HepG2 (cell line): ENCODE measurements around the gene IDUA. TPM values are rescaled to one million over a fixed set of nuclear protein-coding genes. Genes with fewer than 3 reads are reported as not detected.

Experiments used
- ELF1 ChIP-seq: sonication (generic); formaldehyde crosslinking; IDR thresholded peaks from 2 replicates; pipeline ENCODE4 v1.4.0; 2020; ENCODE audit warnings: missing genetic modification reagents
- HDAC1 ChIP-seq: sonication (generic); formaldehyde crosslinking; IDR thresholded peaks from 2 replicates; pipeline ENCODE4 v1.5.1; 2020; ENCODE audit warnings: mild to moderate bottlenecking, missing genetic modification reagents
- PATZ1 ChIP-seq: sonication (generic); formaldehyde crosslinking; IDR thresholded peaks from 2 replicates; pipeline ENCODE4 v1.4.0; 2020; ENCODE audit warnings: missing genetic modification reagents
- POLR2AphosphoS5 ChIP-seq: IDR thresholded peaks from 2 replicates; pipeline ENCODE4 v1.6.1; 2012; ENCODE audit warnings: low read depth, low read length
- PPARG ChIP-seq: conservative IDR thresholded peaks from 2 replicates; pipeline ENCODE4 v1.6.1; 2016; ENCODE audit warnings: missing biosample characterization, missing genetic modification reagents
- RBAK ChIP-seq: sonication (generic); formaldehyde crosslinking; IDR thresholded peaks from 2 replicates; pipeline ENCODE4 v1.5.1; 2020; ENCODE audit warnings: mild to moderate bottlenecking, missing genetic modification reagents
- RBM39 ChIP-seq: fragments of 200-400 bp; formaldehyde crosslinking; IDR thresholded peaks from one replicate; pipeline ENCODE4 v1.6.1; 2018; ENCODE audit warnings: antibody characterized with exemption, mild to moderate bottlenecking, low read depth, low read length; ENCODE audit not compliant: poor library complexity, severe bottlenecking
- RXRB ChIP-seq: IDR thresholded peaks from 2 replicates; pipeline ENCODE4 v1.6.1; 2016; ENCODE audit warnings: borderline replicate concordance, missing genetic modification reagents, missing compliant biosample characterization
- SKI ChIP-seq: fragments of 450-650 bp; IDR thresholded peaks from one replicate; pipeline ENCODE4 v1.6.1; 2018; ENCODE audit warnings: mild to moderate bottlenecking; ENCODE audit not compliant: partially characterized antibody
- SOX5 ChIP-seq: IDR thresholded peaks from 2 replicates; pipeline ENCODE4 v1.6.1; 2016; ENCODE audit warnings: borderline replicate concordance
- SRSF1 ChIP-seq: fragments of 200-400 bp; formaldehyde crosslinking; optimal IDR thresholded peaks from 2 replicates; pipeline ENCODE3; 2017; ENCODE audit warnings: mild to moderate bottlenecking, low read depth, low read length, moderate library complexity
- TAF1 ChIP-seq: sonication (generic); formaldehyde crosslinking; IDR thresholded peaks from 2 replicates; pipeline ENCODE4 v1.4.0; 2020; ENCODE audit warnings: missing genetic modification reagents
- TAF15 ChIP-seq: fragments of 200-400 bp; formaldehyde crosslinking; IDR thresholded peaks from one replicate; pipeline ENCODE4 v1.6.1; 2018; ENCODE audit warnings: mild to moderate bottlenecking, low read depth, low read length; ENCODE audit not compliant: poor library complexity, severe bottlenecking
- ZBTB26 ChIP-seq: IDR thresholded peaks from 2 replicates; pipeline ENCODE4 v1.6.1; 2016; ENCODE audit warnings: missing compliant biosample characterization, missing genetic modification reagents, borderline replicate concordance
- ZMYM2 ChIP-seq: sonication (generic); formaldehyde crosslinking; IDR thresholded peaks from 2 replicates; pipeline ENCODE4 v1.8.0; 2022; ENCODE audit warnings: mild to moderate bottlenecking, missing genetic modification reagents
- ZNF30 ChIP-seq: sonication (generic); formaldehyde crosslinking; IDR thresholded peaks from 2 replicates; pipeline ENCODE4 v1.5.0; 2020; ENCODE audit warnings: mild to moderate bottlenecking, missing genetic modification reagents
- ZNF335 ChIP-seq: sonication (generic); formaldehyde crosslinking; IDR thresholded peaks from 2 replicates; pipeline ENCODE4 v1.4.0; 2020; ENCODE audit warnings: missing genetic modification reagents
- ZNF512 ChIP-seq: sonication (generic); formaldehyde crosslinking; IDR thresholded peaks from 2 replicates; pipeline ENCODE4 v1.4.0; 2020; ENCODE audit warnings: mild to moderate bottlenecking, missing genetic modification reagents
- ZNF740 ChIP-seq: sonication (generic); formaldehyde crosslinking; IDR thresholded peaks from 2 replicates; pipeline ENCODE4 v1.4.0; 2020; ENCODE audit warnings: missing genetic modification reagents
- polyA plus RNA-seq, 8 experiments: library from polyadenylated mRNA; depleted of rRNA in 3 of 8; stranded (reverse) in 7 of 8; unstranded in 1 of 8; fragments of >200 nt; fragmentation: Illumina TruSeq in 4 of 8; extraction: Trizol in 4 of 8; gene quantifications; 2 replicates each; pipeline versions ENCODE4 v1.2.1 to v1.2.3, GENCODE V29; 2011 to 2016; ENCODE audit warnings: low read depth in 4 of 8, missing spikeins in 1 of 8, mixed read lengths in 1 of 8; ENCODE audit not compliant: insufficient read depth in 1 of 8
- total RNA-seq, 5 experiments: library from RNA; depleted of rRNA; stranded (reverse); fragments of >200 nt; fragmentation: Illumina TruSeq; extraction: Trizol; gene quantifications; 2 replicates each; pipeline ENCODE4 v1.2.3, GENCODE V29; 2016; ENCODE audit warnings: low read depth in 1 of 5
- TF ChIP-seq, protein P1 (sequence below): IDR thresholded peaks from 2 replicates; pipeline ENCODE4 v1.4.0; 2020; ENCODE audit warnings: mild to moderate bottlenecking, missing genetic modification reagents

Gene IDUA
- total and polyA plus RNA-seq, 2 of the 13 experiments (the other 11 are each of a cell fraction or from before 2014, with no cell fraction given), result 0.77 to 1.0 TPM

- no peak for TF ChIP-seq ZNF512 (CRISPR knock-in tag)
- TF ChIP-seq SOX5 (CRISPR knock-in tag), result peak; percentile 51; the same call in 1 of the 2 replicates
- TF ChIP-seq POLR2AphosphoS5, result no peak
- TF ChIP-seq SKI, result peak; percentile 39
- TF ChIP-seq ZMYM2, result no peak
- 0 out of 2 replicates have a peak, but pooled peaks have one; percentile 25 for TF ChIP-seq PPARG
- TF ChIP-seq ZBTB26, result peak; percentile 55
- peak; percentile 68; the same call in 1 of the 2 replicates for TF ChIP-seq ZNF335 (CRISPR knock-in tag)
- TF ChIP-seq, protein P1, sequence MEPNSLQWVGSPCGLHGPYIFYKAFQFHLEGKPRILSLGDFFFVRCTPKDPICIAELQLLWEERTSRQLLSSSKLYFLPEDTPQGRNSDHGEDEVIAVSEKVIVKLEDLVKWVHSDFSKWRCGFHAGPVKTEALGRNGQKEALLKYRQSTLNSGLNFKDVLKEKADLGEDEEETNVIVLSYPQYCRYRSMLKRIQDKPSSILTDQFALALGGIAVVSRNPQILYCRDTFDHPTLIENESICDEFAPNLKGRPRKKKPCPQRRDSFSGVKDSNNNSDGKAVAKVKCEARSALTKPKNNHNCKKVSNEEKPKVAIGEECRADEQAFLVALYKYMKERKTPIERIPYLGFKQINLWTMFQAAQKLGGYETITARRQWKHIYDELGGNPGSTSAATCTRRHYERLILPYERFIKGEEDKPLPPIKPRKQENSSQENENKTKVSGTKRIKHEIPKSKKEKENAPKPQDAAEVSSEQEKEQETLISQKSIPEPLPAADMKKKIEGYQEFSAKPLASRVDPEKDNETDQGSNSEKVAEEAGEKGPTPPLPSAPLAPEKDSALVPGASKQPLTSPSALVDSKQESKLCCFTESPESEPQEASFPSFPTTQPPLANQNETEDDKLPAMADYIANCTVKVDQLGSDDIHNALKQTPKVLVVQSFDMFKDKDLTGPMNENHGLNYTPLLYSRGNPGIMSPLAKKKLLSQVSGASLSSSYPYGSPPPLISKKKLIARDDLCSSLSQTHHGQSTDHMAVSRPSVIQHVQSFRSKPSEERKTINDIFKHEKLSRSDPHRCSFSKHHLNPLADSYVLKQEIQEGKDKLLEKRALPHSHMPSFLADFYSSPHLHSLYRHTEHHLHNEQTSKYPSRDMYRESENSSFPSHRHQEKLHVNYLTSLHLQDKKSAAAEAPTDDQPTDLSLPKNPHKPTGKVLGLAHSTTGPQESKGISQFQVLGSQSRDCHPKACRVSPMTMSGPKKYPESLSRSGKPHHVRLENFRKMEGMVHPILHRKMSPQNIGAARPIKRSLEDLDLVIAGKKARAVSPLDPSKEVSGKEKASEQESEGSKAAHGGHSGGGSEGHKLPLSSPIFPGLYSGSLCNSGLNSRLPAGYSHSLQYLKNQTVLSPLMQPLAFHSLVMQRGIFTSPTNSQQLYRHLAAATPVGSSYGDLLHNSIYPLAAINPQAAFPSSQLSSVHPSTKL (CRISPR knock-in tag), result peak; percentile 72
- no peak for TF ChIP-seq RBM39
- peak; percentile 33; the same call in 1 of the 2 replicates for TF ChIP-seq RXRB
- TF ChIP-seq TAF1 (CRISPR knock-in tag), result peak; percentile 25; the same call in 1 of the 2 replicates
- TF ChIP-seq PATZ1, result peak; percentile 85
- no peak for TF ChIP-seq ZNF740 (CRISPR knock-in tag)
- peak; percentile 28; the same call in 1 of the 2 replicates for TF ChIP-seq HDAC1
- peak; percentile 35; the same call in 1 of the 2 replicates for TF ChIP-seq ELF1 (CRISPR knock-in tag)
- TF ChIP-seq ZNF30, result no peak
- TF ChIP-seq RBAK, result no peak
- no peak for TF ChIP-seq TAF15
- TF ChIP-seq SRSF1, result no peak
These were observed 57.0 kb downstream of the IDUA start (continued) for GRCh38 chr4:1043651-1044468.
